ENCODE measurements around the gene TCF20.

GRCh38 chr22:42228483-42228882 is 42.0 kb downstream of the TCF20 start:
- no peak for TF ChIP-seq EZH2phosphoT487 (IDR thresholded peaks at IDR 0.05; ENCODE audit: borderline replicate concordance)
- TF ChIP-seq CTCF (conservative IDR thresholded peaks at IDR 0.05; ENCODE audit: low read length) = no peak

All from Loucy (cell line).